Skeletal muscle satellite cell (primary cell): ENCODE data around the gene TLE3.
A peak's percentile ranks its signal among the peaks of the same experiment; 100 is the strongest.

Source experiments
- H3K27me3 ChIP-seq: 2 replicates; pipeline ENCODE4 v1.7.0; 2013; ENCODE audit warnings: low read length; ENCODE audit not compliant: control insufficient read depth, insufficient read depth
- H3K36me3 ChIP-seq: 2 replicates; pipeline ENCODE4 v1.7.0; 2013; ENCODE audit warnings: mild to moderate bottlenecking, control low read depth, low read length; ENCODE audit not compliant: insufficient read depth
- H3K4me1 ChIP-seq: 2 replicates; pipeline ENCODE4 v1.7.0; 2013; ENCODE audit warnings: low read length; ENCODE audit not compliant: control insufficient read depth, insufficient read depth
- H3K4me2 ChIP-seq: 2 replicates; pipeline ENCODE4 v1.7.0; 2013; ENCODE audit warnings: mild to moderate bottlenecking, low read length
- H3K4me3 ChIP-seq: 2 replicates; pipeline ENCODE4 v1.7.0; 2013; ENCODE audit warnings: low read length
- H3K9ac ChIP-seq: 2 replicates; pipeline ENCODE4 v1.7.0; 2013; ENCODE audit warnings: mild to moderate bottlenecking, low read depth, low read length, moderate library complexity
- H3K9me3 ChIP-seq: replicated peaks from 2 replicates; pipeline ENCODE4 v1.7.0; 2013; ENCODE audit warnings: mild to moderate bottlenecking, control low read depth, low read length
- small RNA-seq: library from RNA; depleted of rRNA; stranded (forward); fragments of <200 nt; gene quantifications from one replicate; pipeline ENCODE3, GENCODE V24; 2012

The TLE3 gene

DNA sequence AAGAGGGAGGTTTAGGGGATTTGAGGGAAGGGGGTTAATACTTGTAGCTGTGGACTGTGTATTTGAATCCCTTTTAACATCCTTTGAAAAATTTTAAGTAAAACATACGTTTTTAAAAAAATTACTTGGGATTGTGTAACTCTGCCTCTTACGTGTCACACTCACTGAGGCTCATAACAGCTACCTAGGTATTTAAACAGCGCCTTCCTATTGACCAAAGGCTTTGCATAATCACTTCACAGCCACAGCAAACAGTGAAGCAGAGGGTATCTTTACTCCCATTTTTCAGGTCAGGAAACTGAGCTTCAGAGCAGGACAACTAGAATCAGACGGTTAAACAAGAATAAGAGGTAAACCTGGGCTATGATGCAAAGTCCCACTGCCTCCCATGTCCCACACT lies 95.9 kb downstream of the TLE3 start:
- H3K4me3 ChIP-seq: no peak overlapping the region
- H3K9ac ChIP-seq: no peak overlapping the region
- no peaks in the 10 kb centered on the region for H3K4me1 ChIP-seq
- no peaks in the 10 kb centered on the region for H3K36me3 ChIP-seq
- H3K9me3 ChIP-seq: no peaks in the 10 kb centered on the region
- peaks cover 20% of the 10 kb centered on the region for H3K27me3 ChIP-seq
- no peak overlapping the region for H3K4me2 ChIP-seq

DNA sequence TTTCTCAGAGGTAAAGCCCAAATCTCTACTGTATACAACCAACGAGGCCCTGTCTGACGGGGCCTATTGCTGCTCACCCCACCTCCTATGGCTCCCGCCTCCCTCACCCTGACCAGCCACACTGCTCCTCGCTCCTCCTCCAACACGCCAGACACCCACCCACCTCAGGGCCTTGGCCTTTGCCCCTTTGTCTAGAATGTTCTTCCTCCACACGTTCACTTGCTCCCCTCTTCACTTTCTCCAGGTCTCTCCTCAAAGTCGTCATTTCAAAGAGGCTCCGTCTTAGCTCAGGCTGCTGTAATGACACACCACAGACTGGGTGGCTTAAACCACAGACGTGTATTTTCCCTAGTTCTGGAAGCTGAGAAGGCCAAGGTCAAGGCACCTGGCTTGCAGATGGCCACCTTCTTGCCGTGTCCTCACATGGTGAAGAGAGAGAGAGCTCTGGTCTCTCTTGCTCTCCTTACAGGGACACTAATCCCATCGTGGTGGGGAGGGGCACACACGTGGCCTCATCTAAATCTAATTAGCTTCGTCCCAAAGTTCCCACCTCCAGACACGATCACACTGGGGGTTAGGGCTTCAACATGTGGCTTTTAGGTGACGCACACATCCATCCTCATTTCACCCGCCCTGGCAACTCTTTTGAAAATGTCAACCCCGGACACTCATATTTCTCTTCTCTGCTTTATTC lies 98.2 kb downstream of the TLE3 start:
- no peak overlapping the region for H3K4me3 ChIP-seq
- H3K4me1 ChIP-seq: no peaks in the 10 kb centered on the region
- no peaks in the 10 kb centered on the region for H3K9me3 ChIP-seq
- no peaks in the 10 kb centered on the region for H3K36me3 ChIP-seq
- H3K9ac ChIP-seq: no peak overlapping the region
- no peak overlapping the region for H3K4me2 ChIP-seq
- peaks cover 36% of the 10 kb centered on the region for H3K27me3 ChIP-seq

DNA sequence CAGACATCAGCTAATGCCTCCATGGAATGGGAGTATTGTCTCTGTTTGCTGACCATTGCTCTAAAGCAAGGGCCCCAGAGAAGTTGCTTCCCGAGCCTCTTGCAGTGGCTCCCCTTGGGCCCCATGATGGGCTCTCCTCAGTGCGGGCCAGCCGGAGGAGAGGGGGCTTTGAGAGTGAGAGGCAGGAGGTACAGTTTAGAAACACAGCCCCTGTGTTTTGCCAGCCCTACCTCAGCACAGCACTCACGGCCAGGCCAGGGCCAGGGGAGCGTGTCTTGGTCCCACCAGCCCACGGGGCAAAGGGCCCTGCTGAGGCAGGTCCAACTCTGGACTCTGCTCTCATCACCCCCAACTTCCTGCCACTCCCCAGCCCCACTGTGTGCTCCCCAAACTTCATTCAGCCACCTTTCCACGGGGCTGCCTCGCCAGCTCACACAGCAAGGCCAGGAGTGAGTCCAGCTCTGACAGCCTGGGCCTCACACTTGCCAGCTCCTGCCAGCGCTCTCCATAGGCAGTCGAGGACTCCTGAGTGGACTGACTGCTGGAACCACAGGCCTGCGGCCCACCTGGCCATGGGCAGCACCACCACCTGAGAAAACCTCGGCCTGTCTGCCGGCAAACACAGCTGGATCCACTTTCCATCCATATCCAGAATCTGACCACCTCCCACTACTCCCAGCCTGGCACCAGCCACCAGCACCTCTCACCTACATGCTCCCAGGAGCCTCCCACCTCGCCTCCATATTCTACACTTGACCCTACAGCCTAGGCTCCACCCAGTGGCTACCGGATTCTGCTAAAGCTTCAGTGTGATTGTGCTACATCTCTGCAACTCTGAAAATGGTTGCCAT lies 99.0 kb downstream of the TLE3 start:
- Histone ChIP-seq H3K27me3 (peaks cover 36% of the 10 kb centered on the region), H3K4me1 (no peaks in the 10 kb centered on the region), H3K9me3 (no peaks in the 10 kb centered on the region), H3K36me3 (no peaks in the 10 kb centered on the region), H3K4me3 (no peak overlapping the region), H3K9ac (no peak overlapping the region), H3K4me2 (no peak overlapping the region)

- Histone ChIP-seq H3K4me3 (no peak overlapping the region), H3K9ac (no peak overlapping the region), H3K36me3 (no peaks in the 10 kb centered on the region), H3K27me3 (peaks cover 37% of the 10 kb centered on the region), H3K4me2 (no peak overlapping the region), H3K4me1 (no peaks in the 10 kb centered on the region), H3K9me3 (no peaks in the 10 kb centered on the region)
Observed at GRCh38 chr15:69997813-69998212, 99.9 kb downstream of the TLE3 start.

Small RNA genes lying within 50 kb of the gene (small RNA-seq; reads per million reads assigned to genes)
- 4.5 reads per million, percentile 84 among the genes with 10 or more reads in this experiment for gene MIR629
